Upper lobe of right lung (tissue), 1 donor: ENCODE measurements around the gene NBPF1. TPM values are rescaled to one million over a fixed set of nuclear protein-coding genes. Genes with fewer than 3 reads are reported as not detected.
"Not testable (repeated sequence)": the region's sequence is repeated elsewhere in the genome, so short reads cannot be mapped to it uniquely, and the experiment has no call there.

Source experiments
- ATAC-seq: fragments of 200-7000 bp; cut with Tn5 transposase; one replicate; pipeline ENCODE4 v1.9.1; 2020; ENCODE audit warnings: mild to moderate bottlenecking, moderate library complexity
- DNase-seq: peaks from one replicate; pipeline ENCODE4 v3.0.0-alpha.2; 2020
- H3K27ac ChIP-seq: fragments of 200-600 bp; one replicate; pipeline ENCODE4 v1.8.0; 2022
- H3K27me3 ChIP-seq: fragments of 200-600 bp; one replicate; pipeline ENCODE4 v1.8.0; 2022; ENCODE audit warnings: mild to moderate bottlenecking
- H3K36me3 ChIP-seq: fragments of 200-600 bp; one replicate; pipeline ENCODE4 v1.8.0; 2022
- H3K4me1 ChIP-seq: fragments of 200-600 bp; one replicate; pipeline ENCODE4 v1.8.0; 2022
- H3K4me3 ChIP-seq: fragments of 200-600 bp; one replicate; pipeline ENCODE4 v1.8.0; 2022; ENCODE audit warnings: mild to moderate bottlenecking
- H3K9me3 ChIP-seq: fragments of 200-600 bp; one replicate; pipeline ENCODE4 v1.8.0; 2022
- CTCF ChIP-seq: fragments of 200-600 bp; IDR thresholded peaks from one replicate; pipeline ENCODE4 v1.8.0; 2022; ENCODE audit warnings: antibody characterized with exemption
- intact Hi-C: fragments of 100-400 bp; cut with DNase I; formaldehyde crosslinking; loops from one replicate; pipeline ENCODE4 v1.11.0; 2022
- total RNA-seq: library from RNA; stranded (reverse); fragmentation: NEBNext Ultra II Directional; extraction: Animal tissue kit (Norgen Biotek cat#: 25700); gene quantifications from one replicate; pipeline ENCODE4 v1.2.1, GENCODE V29; 2021
- donor health status: DM: no; HTN: yes; CAD: no; lungs with severe emphysema.

Gene NBPF1
- total RNA-seq, 1 donor from 2014 or later, result 31.2 TPM

DNA sequence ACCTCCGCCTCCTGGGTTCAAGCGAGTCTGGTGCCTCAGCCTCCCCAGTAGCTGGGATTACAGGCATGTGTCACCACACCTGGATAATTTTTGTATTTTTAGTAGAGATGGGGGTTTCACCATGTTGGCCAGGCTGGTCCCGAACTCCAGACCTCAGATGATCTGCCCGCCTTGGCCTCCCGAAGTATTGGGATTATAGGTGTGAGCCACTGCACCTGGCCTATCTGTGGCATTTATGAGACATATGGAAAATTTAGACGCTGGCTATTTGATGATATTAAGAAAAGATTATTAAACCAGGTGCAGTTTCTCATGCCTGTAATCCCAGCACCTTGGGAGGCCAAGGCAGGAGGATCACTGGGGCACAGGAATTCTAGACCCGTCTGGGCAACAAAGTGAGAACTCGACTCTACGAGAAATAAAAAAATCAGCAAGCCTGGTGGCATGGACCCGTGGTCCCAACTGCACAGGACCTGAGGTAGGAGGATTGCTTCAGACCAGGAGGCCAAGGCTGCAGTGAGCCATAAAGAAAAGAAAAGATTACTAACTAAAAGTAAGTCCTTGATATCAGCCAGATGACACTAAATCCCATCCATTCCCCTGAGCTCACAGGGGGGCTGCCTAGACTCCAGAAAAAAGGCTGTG lies 23.3 kb upstream of the NBPF1 start:
- intact Hi-C loops, H3K27me3 ChIP-seq, H3K9me3 ChIP-seq, ATAC-seq, H3K27ac ChIP-seq, H3K4me1 ChIP-seq, H3K4me3 ChIP-seq: not testable (repeated sequence)
- peaks cover 33% of the 10 kb centered on the region for H3K36me3 ChIP-seq
- peak; percentile 56 for DNase-seq

DNA sequence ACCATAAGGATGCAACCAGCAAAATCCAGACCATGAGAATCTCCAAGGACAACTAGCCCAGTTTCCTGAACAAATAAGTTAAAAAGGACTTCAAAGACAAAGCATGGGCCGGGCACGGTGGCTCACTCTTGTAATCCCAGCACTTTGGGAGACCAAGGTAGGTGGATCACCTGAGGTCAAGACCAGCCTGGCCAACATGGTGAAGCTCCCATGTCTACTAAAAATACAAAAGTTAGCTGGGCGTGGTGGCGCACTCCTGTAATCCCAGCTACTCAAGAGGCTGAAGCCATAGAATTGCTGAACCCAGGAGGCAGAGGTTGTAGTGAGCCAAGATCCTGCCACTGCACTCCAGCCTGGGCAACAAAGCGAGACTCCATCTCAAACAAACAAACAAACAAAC lies 22.6 kb upstream of the NBPF1 start:
- H3K9me3 ChIP-seq, H3K4me1 ChIP-seq: not testable (repeated sequence)

DNA sequence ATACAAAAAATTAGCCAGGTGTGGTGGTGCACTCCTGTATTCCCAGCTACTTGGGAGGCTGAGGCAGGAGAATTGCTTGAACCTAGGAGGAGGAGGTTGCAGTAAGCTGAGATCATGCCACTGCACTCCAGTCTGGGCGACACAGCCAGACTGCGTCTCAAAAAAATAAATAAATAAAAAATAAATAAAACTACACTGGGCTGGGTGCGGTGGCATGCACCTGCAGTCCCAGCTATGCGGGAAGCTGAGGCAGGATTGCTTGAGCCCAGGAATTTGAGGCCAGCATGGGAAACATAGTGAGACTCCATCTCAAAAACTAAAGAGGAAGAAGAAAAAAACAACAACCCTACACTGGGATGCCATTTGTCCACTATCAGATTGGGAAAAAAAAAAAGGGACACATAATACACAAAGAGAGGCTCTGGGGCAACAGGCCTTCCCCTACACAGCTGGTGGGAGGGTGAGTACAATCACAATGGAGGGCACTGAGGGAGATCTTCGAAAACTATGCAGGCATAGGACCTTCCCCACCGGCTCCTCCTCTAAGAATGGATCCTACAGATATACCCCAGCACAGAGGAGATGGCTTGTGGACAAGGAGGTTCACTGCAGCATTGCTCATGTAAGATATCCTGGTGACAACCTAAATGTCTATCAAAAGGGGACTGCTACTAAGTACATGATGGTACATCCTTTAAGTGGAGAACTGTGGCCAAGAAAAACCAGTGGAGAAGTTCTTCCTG lies 20.3 kb upstream of the NBPF1 start:
- intact Hi-C loops, H3K4me1 ChIP-seq, H3K27ac ChIP-seq, DNase-seq, H3K9me3 ChIP-seq, H3K27me3 ChIP-seq, ATAC-seq, H3K4me3 ChIP-seq: not testable (repeated sequence)
- H3K36me3 ChIP-seq, result peaks cover 60% of the 10 kb centered on the region

More for the DNA sequence above, 22.6 kb upstream of the NBPF1 start:
- H3K4me3 ChIP-seq, H3K27me3 ChIP-seq, intact Hi-C loops, ATAC-seq, H3K27ac ChIP-seq: not testable (repeated sequence)
- peaks cover 39% of the 10 kb centered on the region for H3K36me3 ChIP-seq
- peak; percentile 49 for DNase-seq

GRCh38 chr1:16632044-16632850 lies 18.9 kb upstream of the NBPF1 start:
- ATAC-seq (peak; percentile 15), DNase-seq (peak; percentile 62)
- intact Hi-C loops, H3K4me3 ChIP-seq, H3K9me3 ChIP-seq, H3K4me1 ChIP-seq, H3K27me3 ChIP-seq, H3K27ac ChIP-seq: not testable (repeated sequence)
- H3K36me3 ChIP-seq, result peaks cover 74% of the 10 kb centered on the region

DNA sequence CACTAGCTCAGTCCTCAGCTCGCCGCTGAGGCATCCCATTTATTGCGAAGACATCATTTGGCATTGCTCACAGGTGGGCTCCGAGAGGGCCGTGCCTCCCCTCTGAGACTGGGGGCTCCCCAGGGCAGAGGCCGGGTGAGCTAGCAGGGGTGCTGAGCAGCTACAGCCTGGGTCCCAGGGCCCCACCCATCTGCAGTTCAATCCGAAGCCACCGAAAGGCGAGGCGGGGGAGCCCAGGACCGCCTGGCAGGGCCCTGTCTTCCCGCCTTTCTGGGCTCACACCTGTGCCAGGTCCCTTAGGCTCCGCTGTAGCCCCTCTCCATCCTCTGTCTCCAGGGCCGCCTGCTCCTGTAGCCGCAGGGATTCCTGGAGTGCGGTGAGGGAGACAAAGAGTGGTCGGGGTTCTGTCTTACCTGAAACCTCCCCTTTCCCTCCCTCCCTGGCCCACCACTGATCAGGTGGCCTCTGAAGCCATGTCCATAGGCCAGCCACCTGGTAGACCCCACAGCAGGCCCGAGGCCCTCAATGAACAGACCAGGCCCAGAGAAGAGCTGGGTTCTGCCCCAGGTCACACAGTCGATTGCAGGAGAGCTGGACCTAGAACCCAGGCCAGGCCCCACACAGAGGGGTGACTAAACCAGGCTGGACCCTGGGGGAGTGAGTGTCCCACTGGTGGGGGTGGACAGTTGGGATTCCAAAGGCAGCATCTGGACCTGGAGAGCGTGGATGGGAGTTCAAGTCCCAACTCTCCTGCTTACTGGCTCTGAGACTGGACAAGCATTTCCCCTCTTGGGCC lies 18.1 kb upstream of the NBPF1 start:
- Histone ChIP-seq H3K36me3 (peaks cover 79% of the 10 kb centered on the region), H3K27me3 (no peaks in the 10 kb centered on the region), H3K27ac (no peak overlapping the region), H3K4me3 (no peak overlapping the region), H3K9me3 (no peaks in the 10 kb centered on the region), H3K4me1 (no peaks in the 10 kb centered on the region)
- DNase-seq (peak; percentile 73), ATAC-seq (peak; percentile 2)
- intact Hi-C loops, result no loop called here
- no peak for TF ChIP-seq CTCF

- DNase-seq (peak; percentile 66), ATAC-seq (peak; percentile 1)
- intact Hi-C loops, result no loop called here
- no peak overlapping the region for H3K4me3 ChIP-seq
- no peaks in the 10 kb centered on the region for H3K27me3 ChIP-seq
- H3K27ac ChIP-seq, result no peak overlapping the region
- H3K4me1 ChIP-seq, result no peaks in the 10 kb centered on the region
- no peaks in the 10 kb centered on the region for H3K9me3 ChIP-seq
- TF ChIP-seq CTCF, result no peak
- peaks cover 86% of the 10 kb centered on the region for H3K36me3 ChIP-seq
Observed at GRCh38 chr1:16630661-16631247, 17.4 kb upstream of the NBPF1 start.

GRCh38 chr1:16629916-16630530 lies 16.7 kb upstream of the NBPF1 start:
- H3K27me3 ChIP-seq, H3K9me3 ChIP-seq, H3K4me1 ChIP-seq, H3K4me3 ChIP-seq, H3K27ac ChIP-seq, intact Hi-C loops: not testable (repeated sequence)
- peaks cover 93% of the 10 kb centered on the region for H3K36me3 ChIP-seq
- ATAC-seq (peak; percentile 1), DNase-seq (peak; percentile 73)
